Activated T-cell treated with anti-CD3 and anti-CD28 coated beads for 24 hours (primary cell): ENCODE data around the gene RAPGEF6.
"Not testable (repeated sequence)": the region's sequence is repeated elsewhere in the genome, so short reads cannot be mapped to it uniquely, and the experiment has no call there.

ENCODE experiments used
- DNase-seq: peaks from one replicate; pipeline ENCODE4 v3.0.0-alpha.2; 2020; ENCODE audit warnings: low read depth

RAPGEF6 gene

DNA sequence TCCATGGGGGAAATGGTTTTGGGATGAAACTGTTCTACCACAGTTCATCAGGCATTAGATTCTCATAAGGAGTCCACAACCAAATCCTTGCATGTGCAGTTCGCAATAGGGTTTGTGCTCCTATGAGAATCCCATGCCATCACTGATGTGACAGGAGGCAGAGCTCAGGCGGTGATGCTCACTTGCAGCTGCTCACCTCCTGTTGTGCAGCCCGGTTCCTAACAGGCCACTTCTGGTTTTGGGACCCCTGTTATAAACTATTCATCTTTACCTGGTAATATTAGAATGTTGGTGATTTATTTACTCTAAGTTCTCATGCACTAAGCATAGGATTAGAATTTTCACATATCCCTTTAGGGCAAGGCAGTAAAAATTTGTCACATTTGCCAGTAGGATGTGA, 248.9 kb downstream of the RAPGEF6 start:
- DNase-seq = no peak

DNA sequence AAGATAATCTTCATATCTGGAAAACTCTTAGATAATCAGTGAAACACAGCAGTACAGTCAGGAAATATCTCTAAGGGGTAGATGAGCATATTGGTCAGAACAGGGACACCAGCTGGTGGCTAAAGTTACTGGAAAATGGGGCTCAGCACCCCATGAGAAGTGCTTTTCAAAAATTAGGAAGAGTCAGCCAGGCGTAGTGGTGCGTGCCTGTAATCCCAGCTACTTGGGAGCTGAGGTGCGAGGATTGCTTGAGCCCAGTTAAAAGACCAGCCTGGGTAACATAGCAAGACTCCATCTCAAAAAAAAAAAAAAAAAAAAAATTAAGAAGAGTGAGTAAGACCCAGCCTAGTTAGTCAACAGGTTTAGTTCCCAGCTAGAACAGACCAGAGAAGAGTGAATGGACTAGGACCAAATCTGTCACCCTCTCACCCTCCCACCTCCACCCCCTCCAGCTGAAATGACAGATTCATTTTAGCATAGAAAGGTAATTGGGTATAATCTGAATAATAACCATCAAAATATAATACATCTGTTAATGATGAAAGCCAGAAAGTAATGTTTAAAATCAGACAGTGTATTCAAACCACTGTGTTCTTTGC, 250.3 kb downstream of the RAPGEF6 start:
- no peak for DNase-seq

DNA sequence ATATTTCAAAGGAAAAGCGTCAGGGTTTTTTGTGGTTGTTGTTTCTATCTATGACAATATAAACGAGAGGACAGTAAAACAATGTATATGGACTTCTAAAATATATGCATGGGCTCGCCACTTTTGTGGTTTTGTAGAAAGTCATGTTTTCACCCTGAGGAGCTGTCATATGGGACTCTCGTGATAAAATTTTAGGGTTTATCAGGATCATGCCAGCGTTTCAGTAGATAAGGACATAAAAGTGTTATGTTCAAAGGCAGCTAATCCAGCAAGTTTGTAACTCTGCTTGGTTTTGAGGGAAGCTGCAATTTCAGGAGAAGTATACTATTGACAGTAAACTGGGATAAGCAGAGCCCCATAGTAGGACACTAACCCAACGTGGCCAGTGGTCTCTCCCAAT, 250.9 kb downstream of the RAPGEF6 start:
- DNase-seq = no peak

DNA sequence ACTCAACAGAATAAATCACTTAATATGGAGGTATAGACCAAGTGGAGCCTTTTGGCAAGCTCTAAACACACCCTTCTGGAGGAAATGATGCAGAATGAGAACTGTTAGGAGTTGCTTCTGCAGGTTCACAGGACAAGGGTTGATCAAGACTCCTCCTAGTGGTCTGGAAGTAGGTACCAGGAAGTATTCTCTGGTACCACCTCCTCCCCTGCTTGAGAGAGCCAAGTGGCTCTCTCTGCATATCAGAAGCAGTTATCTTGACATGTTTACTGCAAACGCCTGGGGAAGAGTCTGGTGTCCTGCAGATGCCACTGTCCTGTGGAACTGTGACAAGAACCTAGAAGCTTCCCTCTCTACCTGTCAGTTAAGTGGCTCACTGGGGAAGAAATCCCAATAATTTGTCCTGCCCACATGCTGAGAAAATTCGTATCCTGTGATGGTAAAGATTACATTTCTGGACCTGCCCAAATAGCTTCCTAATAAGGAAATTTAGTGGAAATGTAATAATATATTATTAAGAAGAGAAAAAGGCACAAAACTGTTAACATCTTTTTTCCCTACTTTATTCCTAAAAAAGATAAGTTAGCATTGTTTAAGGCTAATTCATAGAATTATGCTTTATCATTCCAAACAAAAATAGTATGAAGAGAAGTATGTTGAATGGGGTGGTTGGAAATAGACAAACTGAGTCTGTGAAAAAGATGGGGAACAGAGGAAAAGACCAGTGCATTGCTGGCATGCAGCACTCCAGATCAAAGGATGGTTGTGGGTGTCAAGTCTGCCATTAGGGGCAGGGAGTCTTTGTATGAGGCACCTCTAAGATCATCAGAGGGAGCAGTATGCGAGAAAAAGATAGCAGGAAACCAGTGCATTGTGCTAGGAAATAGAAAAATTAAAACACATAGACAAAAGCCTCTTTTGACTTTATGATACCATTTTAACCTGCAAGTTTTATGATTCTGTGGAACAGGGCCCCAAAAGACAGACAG, 252.3 kb downstream of the RAPGEF6 start:
- no peak for DNase-seq

DNA sequence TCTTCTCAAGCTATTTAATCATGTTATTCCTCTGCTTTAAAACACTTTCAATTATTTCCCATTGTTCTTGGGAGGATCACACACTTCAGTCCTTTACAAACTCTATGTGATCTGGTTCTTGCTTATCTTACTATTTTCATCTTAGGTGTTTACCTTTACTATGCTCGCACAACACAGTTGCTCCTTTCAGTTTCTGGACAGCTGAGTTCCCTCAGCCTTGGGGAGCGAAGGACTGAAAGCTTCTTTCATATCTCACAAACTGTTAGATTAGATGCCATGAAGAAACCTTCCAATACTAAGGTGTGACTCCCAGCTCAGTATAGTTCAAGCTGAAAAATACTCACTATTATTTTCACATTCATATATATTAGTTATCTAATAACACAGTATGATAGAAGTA, 253.3 kb downstream of the RAPGEF6 start:
- DNase-seq = no peak

DNA sequence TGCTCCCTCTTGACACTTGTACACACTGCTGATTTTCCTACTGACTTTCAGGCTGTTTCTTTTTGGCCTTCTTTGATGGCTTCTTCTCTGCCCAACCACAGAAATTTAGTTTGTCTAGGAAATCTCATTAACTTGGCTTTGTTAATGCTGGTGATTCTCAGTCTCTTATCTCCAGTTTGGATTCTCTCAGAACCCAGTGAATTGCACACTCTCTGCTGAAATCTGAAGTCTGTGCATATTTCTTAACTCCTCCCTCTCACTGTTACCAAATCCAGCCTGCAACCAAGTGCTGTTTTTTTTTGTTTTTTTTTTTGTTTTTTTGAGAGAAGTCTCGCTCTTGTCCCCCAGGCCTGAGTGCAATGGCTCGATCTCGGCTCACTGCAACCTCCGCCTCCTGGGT, 254.0 kb downstream of the RAPGEF6 start:
- no peak for DNase-seq

DNA sequence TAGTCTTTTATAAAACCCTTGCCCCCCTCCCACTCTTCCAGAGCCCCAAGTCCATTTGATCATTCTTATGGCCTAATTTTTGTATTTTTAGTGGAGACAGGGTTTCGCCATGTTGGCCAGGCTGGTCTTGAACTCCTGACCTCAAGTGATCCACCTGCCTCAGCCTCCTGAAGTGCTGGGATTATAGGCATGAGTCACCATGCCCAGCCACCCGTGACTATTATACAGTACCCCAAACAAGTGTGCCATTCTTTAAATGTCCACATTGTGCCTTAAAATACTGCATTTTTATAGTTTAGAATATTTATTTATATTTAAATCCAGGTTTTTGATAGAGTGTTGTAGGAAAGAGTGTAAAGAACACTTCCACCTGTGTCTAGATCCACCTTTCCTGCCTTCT, 254.8 kb downstream of the RAPGEF6 start:
- DNase-seq = not testable (repeated sequence)

DNA sequence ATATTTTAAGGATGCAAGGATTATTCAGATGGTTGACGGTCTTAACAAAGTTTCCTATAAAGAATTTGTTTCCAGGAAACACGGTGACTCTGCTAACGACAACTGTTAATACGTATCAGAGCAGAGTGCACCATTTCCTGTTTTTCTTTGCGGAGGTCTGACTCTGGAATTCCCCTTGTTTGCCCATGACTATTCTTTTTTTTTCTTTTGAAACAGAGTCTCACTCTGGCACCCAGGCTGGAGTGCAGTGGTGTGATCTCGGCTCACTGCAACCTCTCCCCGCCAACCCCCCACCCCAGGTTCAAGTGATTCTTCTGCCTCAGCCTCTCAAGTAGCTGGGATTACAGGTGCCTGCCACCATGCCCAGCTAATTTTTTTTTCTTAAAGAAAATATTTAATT, 255.3 kb downstream of the RAPGEF6 start:
- peak; percentile 49 for DNase-seq

DNA sequence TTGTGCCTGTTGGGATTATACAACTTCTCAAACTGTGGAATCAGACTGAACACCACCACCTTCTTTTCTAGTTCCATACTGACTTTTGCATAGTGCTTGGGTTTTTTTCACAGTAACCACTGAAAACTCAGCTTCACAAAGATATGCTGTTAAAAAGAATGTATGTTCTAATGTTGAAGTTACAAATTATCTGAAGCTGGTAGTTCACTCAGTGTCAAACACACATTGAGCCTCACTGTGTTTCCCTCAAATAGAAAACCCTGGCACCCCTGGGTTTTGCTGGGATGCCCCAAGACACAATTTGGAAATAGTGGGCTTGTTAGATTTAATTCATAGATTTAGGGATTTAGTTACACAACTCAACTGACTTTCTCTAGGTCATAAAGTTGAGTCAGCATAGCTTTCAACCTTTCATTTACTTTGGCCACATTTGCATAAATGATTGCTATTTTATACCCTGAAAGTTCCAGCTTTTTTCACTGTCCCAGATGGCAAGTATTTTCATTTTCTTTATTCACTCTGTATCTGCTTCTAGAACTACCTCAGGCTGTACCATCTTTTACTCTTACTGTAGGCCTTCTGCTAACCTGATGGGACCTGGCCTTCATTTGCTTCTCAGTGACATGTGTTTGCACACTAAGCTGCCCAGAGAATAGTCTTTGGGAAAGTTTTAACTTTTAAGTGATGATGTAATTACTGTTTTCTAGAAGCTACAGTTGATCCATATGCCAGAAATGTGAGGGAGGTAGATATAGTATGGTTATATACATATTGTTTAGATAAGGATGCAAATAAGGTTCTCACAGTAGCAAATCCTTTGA, 256.1 kb downstream of the RAPGEF6 start:
- no peak for DNase-seq

DNA sequence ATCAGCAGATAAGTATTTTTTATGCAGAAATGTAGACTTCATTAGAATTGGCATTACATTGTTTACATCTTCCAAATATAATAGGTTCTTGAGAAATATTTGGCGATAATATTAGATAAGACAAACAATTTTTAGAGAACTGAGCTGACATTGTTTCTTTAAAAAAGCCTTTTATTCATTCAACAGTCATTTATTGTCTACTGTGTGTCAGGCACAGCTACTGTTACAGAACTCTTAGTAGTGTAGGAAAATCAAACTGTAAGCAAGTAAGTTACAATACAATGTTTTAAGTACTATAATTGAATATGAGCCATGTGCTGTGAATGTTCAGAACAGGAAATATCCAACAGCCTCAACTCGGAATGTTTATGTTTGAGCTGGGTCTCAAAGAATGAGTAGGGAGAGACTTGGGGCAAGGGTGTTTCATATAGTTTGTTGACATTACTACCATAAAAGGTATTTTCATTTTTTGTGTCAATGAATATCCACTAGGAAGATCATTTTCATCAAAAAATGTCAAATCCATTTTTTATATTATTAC, 257.2 kb downstream of the RAPGEF6 start:
- no peak for DNase-seq

DNA sequence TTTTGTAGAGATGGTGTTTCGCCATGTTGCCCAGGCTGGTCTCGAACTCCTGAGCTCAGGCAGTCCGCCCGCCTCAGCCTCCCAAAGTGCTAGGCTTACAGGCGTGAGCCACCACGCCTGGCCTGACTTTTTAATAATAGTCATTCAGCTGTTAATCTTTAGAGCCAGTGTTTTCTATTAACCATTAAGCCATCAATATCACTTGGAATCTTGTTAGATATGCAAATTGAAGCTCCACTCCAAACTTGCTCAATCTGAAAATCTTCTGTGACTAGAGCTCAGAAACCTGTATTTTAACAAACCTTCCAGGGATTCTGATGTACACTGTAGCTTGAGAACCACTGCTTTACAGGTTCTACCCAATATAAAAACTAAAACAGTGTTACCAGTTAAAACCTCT, 257.7 kb downstream of the RAPGEF6 start:
- DNase-seq = no peak

DNA sequence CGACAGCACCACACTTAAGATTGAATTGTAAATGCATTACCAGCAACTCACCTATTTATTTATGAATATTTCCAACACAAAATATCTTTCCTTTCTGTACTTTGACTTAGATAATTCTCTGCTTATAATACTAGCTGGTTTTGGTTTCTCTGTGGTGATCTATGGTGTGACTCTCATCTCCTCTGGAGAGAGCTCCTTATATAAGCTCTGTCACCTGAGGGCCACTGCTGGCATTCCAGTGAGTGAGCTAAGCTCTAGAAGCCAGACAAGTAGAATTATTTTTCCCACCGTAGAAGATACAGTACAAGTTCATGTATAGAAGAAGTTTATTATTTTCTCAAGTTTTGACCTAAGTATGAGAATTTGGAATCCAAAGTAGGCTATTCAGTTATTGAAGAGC, 259.7 kb downstream of the RAPGEF6 start:
- no peak for DNase-seq
